Endometrium (tissue), 2 donors: Measurements from ENCODE around the gene FSD1.
"Not testable (repeated sequence)": the region's sequence is repeated elsewhere in the genome, so short reads cannot be mapped to it uniquely, and the experiment has no call there.

Experiments used
- FAIRE-seq: peaks from 2 replicates; lab custom pipeline; 2012; peaks lifted over from hg19 to GRCh38; lab: Jason Lieb, UNC
- donor health status: control.
- donor health status: control.

Gene FSD1

GRCh38 chr19:4345342-4346019 lies 41.1 kb downstream of the FSD1 start:
- FAIRE-seq = no peak

GRCh38 chr19:4346020-4346383 lies 41.6 kb downstream of the FSD1 start:
- no peak for FAIRE-seq

- no peak for FAIRE-seq
These were observed 43.1 kb downstream of the FSD1 start for GRCh38 chr19:4347521-4347920.

- FAIRE-seq = not testable (repeated sequence)
These were observed 44.8 kb downstream of the FSD1 start for GRCh38 chr19:4349225-4349624.

- FAIRE-seq = no peak
These were observed 45.7 kb downstream of the FSD1 start for GRCh38 chr19:4350111-4350510.

GRCh38 chr19:4350726-4351125 lies 46.3 kb downstream of the FSD1 start:
- no peak for FAIRE-seq

GRCh38 chr19:4352701-4353121 lies 48.3 kb downstream of the FSD1 start:
- FAIRE-seq = no peak

GRCh38 chr19:4354282-4354681 lies 49.9 kb downstream of the FSD1 start:
- FAIRE-seq = no peak

- no peak for FAIRE-seq
These were observed 50.5 kb downstream of the FSD1 start for GRCh38 chr19:4354897-4355296.

- FAIRE-seq = no peak
These were observed 52.8 kb downstream of the FSD1 start for GRCh38 chr19:4357095-4357797.

GRCh38 chr19:4357921-4358326 lies 53.5 kb downstream of the FSD1 start:
- FAIRE-seq = no peak

- no peak for FAIRE-seq
These were observed 54.6 kb downstream of the FSD1 start for GRCh38 chr19:4358709-4359626.

- no peak for FAIRE-seq
These were observed 55.2 kb downstream of the FSD1 start for GRCh38 chr19:4359627-4360000.

- no peak for FAIRE-seq
These were observed 55.7 kb downstream of the FSD1 start for GRCh38 chr19:4360081-4360569.

- no peak for FAIRE-seq
These were observed 56.3 kb downstream of the FSD1 start for GRCh38 chr19:4360641-4361151.

- no peak for FAIRE-seq
These were observed 57.0 kb downstream of the FSD1 start for GRCh38 chr19:4361152-4362046.

GRCh38 chr19:4362101-4362828 lies 57.9 kb downstream of the FSD1 start:
- FAIRE-seq = no peak

- no peak for FAIRE-seq
These were observed 58.6 kb downstream of the FSD1 start for GRCh38 chr19:4362831-4363545.

- no peak for FAIRE-seq
These were observed 59.3 kb downstream of the FSD1 start for GRCh38 chr19:4363571-4364304.
